Activated T-helper 1 cell treated with anti-CD3 and anti-CD28 coated beads, Interleukin-12 subunit alpha, Interleukin-12 subunit beta, Interleukin-2, Interleukin-4 antibody, amounts not matched to agents 30 ng/mL and 10 ng/mL and 1 ng/mL, durations not matched to agents 14 hours and 24 hours and 36 hours (primary cell): ENCODE data around the gene GNB5. TPM values are rescaled to one million over a fixed set of nuclear protein-coding genes. Genes with fewer than 3 reads are reported as not detected.
"Not testable (repeated sequence)": the region's sequence is repeated elsewhere in the genome, so short reads cannot be mapped to it uniquely, and the experiment has no call there.

ENCODE experiments used
- DNase-seq: peaks from one replicate; pipeline ENCODE4 v3.0.0; 2021; ENCODE audit warnings: low spot score
- H3K27ac Mint-ChIP-seq: one replicate; pipeline ENCODE4 v1.8.0; 2021; ENCODE audit warnings: mild to moderate bottlenecking, mixed read lengths
- H3K27me3 Mint-ChIP-seq: one replicate; pipeline ENCODE4 v1.8.0; 2022; ENCODE audit warnings: mild to moderate bottlenecking, moderate library complexity, mixed read lengths; ENCODE audit not compliant: insufficient read depth
- H3K36me3 Mint-ChIP-seq: one replicate; pipeline ENCODE4 v1.8.0; 2021; ENCODE audit warnings: low read depth, mixed read lengths
- H3K4me1 Mint-ChIP-seq: one replicate; pipeline ENCODE4 v1.8.0; 2021; ENCODE audit warnings: low read depth, mixed read lengths
- H3K4me3 Mint-ChIP-seq: one replicate; pipeline ENCODE4 v1.8.0; 2021; ENCODE audit warnings: mild to moderate bottlenecking, moderate library complexity, mixed read lengths
- H3K9me3 Mint-ChIP-seq: one replicate; pipeline ENCODE4 v1.8.0; 2021; ENCODE audit warnings: mixed read lengths
- intact Hi-C: fragments of 100-400 bp; cut with micrococcal nuclease; formaldehyde crosslinking; loops from one replicate; pipeline ENCODE4 v1.15.1; 2024
- total RNA-seq: library from RNA; stranded (reverse); gene quantifications from 2 replicates; pipeline ENCODE4 v1.2.3, GENCODE V29; 2022

The GNB5 gene
- total RNA-seq, 1 donor from 2014 or later: 17.0 TPM

DNA sequence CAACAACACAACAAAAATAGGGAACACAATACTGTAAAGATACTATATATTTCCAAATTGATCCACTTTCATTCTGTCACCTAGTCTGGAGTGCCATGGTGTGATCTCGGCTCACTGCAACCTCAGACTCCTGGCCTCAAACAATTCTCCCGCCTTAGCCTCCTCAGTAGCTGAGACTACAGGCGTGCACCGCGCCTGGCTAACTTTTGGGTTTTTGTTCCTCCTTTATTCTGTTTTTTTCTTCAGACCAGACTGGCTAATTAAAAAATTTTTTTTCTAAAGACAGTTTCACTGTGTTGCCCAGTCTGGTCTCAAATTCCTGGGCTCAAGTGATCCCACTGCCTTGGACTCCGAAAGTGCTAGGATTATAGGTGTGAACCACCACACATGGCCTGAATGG lies 84.0 kb downstream of the GNB5 start:
- Mint-ChIP-seq H3K9me3 (no peaks in the 10 kb centered on the region), H3K27me3 (peaks cover 16% of the 10 kb centered on the region), H3K4me3 (no peak overlapping the region), H3K27ac (no peak overlapping the region), H3K36me3 (no peaks in the 10 kb centered on the region), H3K4me1 (no peaks in the 10 kb centered on the region)
- intact Hi-C loops: no loop called here
- DNase-seq: no peak

DNA sequence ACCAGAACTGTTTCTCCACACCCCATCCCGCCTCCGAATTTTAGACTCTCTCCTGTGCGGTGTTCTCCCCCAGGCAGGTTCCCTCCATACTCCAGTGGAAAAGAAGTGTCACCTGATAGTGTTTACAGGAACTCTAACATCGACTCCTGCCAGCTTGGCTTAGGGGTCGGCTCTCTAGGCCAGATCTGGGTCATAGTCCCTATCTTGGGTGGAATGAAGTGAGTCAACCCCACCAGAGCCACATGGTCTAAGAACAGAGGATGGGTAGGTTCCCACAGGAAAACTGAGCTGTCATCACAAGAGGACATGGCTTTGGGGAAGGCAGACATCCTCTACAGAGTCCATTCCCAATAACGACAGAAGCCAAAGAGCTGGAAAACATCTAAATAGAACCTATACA lies 84.6 kb downstream of the GNB5 start:
- Mint-ChIP-seq H3K9me3 (no peaks in the 10 kb centered on the region), H3K36me3 (no peaks in the 10 kb centered on the region), H3K4me3 (no peak overlapping the region), H3K27me3 (peaks cover 16% of the 10 kb centered on the region), H3K27ac (no peak overlapping the region), H3K4me1 (no peaks in the 10 kb centered on the region)
- intact Hi-C loops: no loop called here
- DNase-seq: no peak

DNA sequence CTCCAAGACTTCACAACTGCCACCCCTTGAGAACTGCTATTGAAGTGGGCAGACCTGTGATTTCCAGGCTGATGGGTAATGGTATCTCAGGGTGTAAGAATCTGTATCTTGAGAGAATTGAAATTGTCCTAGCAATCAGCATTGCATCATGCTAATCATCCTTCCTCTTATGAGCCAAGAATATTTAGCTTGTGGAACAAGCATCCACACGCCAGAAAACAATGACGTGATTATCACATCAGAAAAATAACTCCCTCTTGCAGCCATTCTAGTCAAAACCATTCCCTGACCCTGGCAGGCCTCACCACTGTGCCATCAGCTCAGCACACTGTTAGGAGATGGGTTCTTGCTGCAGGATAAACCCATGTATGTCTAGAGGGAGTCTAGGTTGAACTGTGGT lies 85.3 kb downstream of the GNB5 start:
- peaks cover 16% of the 10 kb centered on the region for H3K27me3 Mint-ChIP-seq
- intact Hi-C loops: no loop called here
- no peak for DNase-seq
- H3K27ac Mint-ChIP-seq: no peak overlapping the region
- H3K4me3 Mint-ChIP-seq: no peak overlapping the region
- no peaks in the 10 kb centered on the region for H3K4me1 Mint-ChIP-seq
- no peaks in the 10 kb centered on the region for H3K9me3 Mint-ChIP-seq
- H3K36me3 Mint-ChIP-seq: no peaks in the 10 kb centered on the region

DNA sequence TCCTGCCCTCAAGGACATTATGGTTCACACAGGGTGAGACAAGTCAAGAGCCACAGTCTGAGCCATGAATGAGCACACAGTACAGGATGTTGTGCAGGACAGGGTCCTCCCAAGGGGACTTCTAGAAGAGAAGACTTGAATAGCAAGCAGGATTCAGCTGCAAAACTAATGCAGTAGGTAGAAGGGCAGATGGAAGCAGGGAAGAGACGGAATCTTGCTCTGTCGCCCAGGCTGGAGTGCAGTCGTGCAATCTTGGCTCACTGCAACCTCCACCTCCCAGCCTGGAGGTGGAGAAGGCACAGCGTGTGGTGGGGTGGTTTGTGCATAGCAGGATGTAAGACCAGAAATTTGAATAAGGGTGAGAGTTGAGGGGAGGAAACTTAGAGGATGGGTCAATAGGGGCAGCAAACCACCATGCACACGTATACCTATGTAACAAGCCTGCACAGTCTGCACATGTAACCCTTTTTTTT lies 86.6 kb downstream of the GNB5 start:
- H3K27ac Mint-ChIP-seq: no peak overlapping the region
- H3K9me3 Mint-ChIP-seq: no peaks in the 10 kb centered on the region
- no peak for DNase-seq
- H3K36me3 Mint-ChIP-seq: no peaks in the 10 kb centered on the region
- H3K27me3 Mint-ChIP-seq: peaks cover 7% of the 10 kb centered on the region
- intact Hi-C loops: no loop called here
- no peak overlapping the region for H3K4me3 Mint-ChIP-seq
- H3K4me1 Mint-ChIP-seq: no peaks in the 10 kb centered on the region

DNA sequence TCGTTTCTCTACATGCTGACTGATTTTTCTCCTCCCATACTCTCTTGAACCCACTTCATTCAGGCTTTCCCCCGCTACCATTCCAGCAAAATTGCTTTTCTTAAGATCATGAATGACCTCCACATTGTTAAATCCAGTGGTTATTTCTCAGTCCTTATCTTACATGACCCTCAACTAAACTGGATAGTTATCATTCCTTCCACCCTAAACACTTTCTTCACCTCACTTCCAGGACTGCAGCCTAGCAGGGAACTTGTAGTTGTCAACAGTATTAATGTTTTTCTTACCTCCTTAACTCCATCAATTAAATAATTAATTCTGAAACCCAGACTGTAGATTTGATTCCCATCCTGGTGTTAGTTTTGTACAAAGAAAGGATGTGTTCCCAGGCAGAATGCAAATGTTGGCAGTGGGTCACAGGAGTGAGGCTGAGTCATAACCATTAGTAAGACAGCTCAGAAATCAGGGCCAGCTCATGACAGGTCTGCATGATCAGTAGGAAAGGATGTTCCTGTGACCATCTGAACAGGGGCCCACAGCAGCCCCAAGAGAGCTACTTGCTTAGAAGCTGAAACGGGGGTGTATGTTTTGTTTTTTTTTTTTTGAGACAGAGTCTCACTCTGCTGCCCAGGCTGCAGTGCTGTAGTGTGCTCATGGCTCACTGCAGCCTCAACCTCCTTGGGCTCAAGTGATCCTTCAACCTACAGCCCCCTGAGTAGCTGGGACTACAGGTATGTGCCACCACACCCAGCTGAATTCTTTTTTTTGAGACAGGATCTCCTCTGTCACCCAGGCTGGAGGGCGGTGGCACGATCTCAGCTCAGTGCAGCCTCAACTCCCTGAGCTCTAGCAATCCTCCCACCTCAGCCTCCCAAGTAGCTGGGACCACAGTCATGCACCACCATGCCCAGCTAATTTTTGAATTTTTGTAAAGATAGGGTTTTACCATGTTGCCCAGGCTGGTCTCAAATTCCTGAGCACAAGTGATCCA lies 87.7 kb downstream of the GNB5 start:
- no peak overlapping the region for H3K4me3 Mint-ChIP-seq
- H3K36me3 Mint-ChIP-seq: no peaks in the 10 kb centered on the region
- no peak for DNase-seq
- H3K9me3 Mint-ChIP-seq: no peaks in the 10 kb centered on the region
- H3K27me3 Mint-ChIP-seq: peaks cover 9% of the 10 kb centered on the region
- H3K27ac Mint-ChIP-seq: no peak overlapping the region
- intact Hi-C loops: no loop called here
- no peaks in the 10 kb centered on the region for H3K4me1 Mint-ChIP-seq

DNA sequence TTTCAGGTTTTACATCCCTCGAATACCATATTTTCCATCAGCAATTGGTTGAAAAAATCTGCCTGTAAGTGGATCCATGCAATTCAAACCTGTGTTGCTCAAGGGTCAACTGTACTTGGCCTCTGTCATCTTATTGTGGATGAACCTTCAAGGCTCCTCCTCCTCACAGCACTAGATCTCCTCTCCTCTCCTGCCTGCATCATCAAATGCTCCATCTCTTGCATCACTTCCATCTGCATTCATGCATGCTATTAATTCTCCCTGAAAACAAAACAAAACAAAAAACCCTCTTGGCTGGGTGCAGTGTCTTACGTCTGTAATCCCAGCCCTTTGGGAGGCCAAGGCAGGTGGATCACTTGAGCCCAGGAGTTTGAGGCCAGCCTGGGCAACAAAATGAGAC lies 88.7 kb downstream of the GNB5 start:
- no peak overlapping the region for H3K27ac Mint-ChIP-seq
- no peaks in the 10 kb centered on the region for H3K4me1 Mint-ChIP-seq
- no peak for DNase-seq
- no peaks in the 10 kb centered on the region for H3K36me3 Mint-ChIP-seq
- H3K4me3 Mint-ChIP-seq: no peak overlapping the region
- intact Hi-C loops: no loop called here
- H3K9me3 Mint-ChIP-seq: no peaks in the 10 kb centered on the region
- H3K27me3 Mint-ChIP-seq: peaks cover 11% of the 10 kb centered on the region

DNA sequence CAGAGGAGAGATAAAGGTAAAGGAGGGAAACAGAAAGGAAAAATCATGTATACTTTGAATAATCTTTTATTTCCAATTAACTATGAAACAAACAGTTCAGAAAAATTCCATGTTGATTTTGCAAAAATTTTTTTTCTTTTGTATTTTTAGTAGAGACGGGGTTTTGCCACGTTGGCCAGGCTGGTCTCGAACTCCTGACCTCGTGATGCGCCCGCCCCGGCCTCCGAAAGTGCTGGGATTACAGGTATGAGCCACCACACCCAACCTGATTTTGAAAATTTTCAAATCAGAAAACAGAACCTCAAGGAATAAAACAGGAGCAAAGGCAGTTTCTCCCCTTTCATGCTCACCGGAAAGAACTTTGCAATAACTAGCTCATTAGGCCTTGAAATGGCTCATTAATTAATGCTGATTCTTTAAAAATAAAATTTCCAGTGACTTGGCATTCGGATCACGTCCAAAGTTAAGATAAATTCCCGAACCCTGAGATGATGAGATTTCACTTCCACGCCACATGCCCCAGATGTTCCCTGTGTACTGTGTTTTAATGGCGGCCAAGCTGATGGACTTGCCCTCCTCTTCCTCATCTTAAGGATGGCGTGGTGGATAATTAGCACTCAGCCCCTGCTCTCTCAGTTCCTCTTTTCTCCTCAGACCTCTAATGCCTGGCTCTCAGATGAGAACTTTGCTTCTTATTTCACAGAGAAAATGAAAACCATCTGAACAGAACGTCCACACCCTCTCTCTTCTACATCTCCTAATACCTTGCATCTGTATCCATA lies 89.5 kb downstream of the GNB5 start:
- no peak for DNase-seq
- Mint-ChIP-seq H3K4me1 (no peaks in the 10 kb centered on the region), H3K36me3 (no peaks in the 10 kb centered on the region), H3K27me3 (peaks cover 12% of the 10 kb centered on the region), H3K27ac (no peak overlapping the region), H3K4me3 (no peak overlapping the region), H3K9me3 (no peaks in the 10 kb centered on the region)
- intact Hi-C loops: no loop called here

DNA sequence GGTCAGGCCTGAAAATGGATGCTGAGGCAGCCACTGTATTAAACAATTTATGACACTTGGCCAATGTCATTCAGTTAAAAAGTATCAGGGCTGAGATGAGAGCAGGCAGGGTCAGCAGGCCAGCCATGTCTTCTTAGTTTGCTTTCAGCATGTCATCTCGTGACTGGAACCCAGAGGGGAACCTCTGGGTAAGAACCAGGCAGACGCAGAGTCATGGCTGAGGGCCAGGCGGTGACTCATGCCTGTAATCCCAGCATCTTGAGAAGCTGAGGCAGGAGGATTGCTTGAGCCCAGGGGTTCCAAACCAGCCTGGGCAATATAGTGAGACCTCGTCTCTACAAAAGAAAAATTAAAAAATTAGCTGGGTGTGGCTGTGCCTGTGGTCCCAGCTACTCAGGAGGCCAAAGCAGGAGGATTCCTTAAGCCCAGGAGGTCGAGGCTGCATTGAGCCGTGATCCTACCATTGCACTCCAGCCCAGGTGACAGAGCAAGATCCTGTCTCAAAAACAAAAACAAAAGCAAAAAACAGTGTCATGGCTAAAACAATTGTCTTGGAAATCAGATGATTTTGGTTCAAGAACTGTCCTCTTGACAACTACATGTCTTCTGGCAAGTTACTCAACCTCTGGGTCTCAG lies 90.3 kb downstream of the GNB5 start:
- Mint-ChIP-seq H3K4me1 (no peaks in the 10 kb centered on the region), H3K4me3 (no peak overlapping the region), H3K9me3 (no peaks in the 10 kb centered on the region), H3K36me3 (no peaks in the 10 kb centered on the region), H3K27ac (no peak overlapping the region), H3K27me3 (peaks cover 10% of the 10 kb centered on the region)
- no peak for DNase-seq
- intact Hi-C loops: no loop called here

DNA sequence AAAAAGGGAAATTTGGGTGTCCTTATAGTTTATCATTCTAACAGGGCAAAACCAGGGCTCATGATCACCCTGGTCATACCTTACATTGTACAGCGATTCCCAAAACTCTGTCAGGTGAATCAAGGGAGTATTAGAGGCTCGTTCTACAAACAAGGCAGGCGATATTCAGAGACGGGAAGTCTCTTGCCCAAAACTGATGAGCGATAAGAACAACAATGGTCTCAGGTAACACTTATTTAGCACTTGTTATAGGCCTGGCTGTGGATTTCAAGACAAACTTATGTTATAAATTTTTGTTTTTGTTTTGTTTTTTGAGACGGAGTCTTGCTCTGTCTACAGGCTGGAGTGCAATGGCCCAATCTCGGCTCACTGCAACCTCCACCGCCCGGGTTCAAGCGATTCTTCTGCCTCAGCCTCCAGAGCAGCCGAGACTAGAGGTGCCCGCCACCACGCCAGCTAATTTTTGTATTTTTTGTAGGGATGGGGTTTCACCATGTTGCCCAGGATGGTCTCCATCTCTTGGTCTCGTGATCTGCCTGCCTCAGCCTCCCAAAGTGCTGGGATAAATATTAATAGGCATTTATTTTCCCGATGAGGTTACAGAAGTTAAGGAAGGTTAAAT lies 91.4 kb downstream of the GNB5 start:
- Mint-ChIP-seq H3K4me3 (no peak overlapping the region), H3K27ac (no peak overlapping the region), H3K27me3 (peaks cover 10% of the 10 kb centered on the region), H3K36me3 (no peaks in the 10 kb centered on the region), H3K9me3 (no peaks in the 10 kb centered on the region), H3K4me1 (no peaks in the 10 kb centered on the region)
- intact Hi-C loops: no loop called here
- DNase-seq: no peak

DNA sequence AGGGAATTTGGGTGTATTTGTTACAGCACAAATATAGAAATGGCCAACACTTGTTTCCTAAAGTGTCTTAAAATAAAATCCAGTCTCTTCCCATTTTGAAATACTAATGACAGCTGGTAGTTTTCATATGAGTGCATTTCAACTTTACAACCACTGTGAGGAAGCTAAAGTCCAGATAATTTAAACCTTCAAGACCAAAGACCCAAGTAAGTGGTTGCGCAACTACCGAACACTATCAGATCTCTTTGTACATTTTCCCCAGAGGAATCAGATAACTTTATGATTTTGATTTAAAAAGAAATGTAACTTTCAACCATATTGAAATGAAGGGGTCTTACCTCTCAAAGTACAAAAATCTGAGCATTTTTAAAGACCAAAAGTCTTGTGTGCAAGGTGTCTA lies 92.9 kb downstream of the GNB5 start:
- DNase-seq: no peak
- no peaks in the 10 kb centered on the region for H3K36me3 Mint-ChIP-seq
- H3K27me3 Mint-ChIP-seq: peaks cover 11% of the 10 kb centered on the region
- intact Hi-C loops: no loop called here
- H3K27ac Mint-ChIP-seq: no peak overlapping the region
- H3K9me3 Mint-ChIP-seq: no peaks in the 10 kb centered on the region
- H3K4me3 Mint-ChIP-seq: no peak overlapping the region
- H3K4me1 Mint-ChIP-seq: no peaks in the 10 kb centered on the region

DNA sequence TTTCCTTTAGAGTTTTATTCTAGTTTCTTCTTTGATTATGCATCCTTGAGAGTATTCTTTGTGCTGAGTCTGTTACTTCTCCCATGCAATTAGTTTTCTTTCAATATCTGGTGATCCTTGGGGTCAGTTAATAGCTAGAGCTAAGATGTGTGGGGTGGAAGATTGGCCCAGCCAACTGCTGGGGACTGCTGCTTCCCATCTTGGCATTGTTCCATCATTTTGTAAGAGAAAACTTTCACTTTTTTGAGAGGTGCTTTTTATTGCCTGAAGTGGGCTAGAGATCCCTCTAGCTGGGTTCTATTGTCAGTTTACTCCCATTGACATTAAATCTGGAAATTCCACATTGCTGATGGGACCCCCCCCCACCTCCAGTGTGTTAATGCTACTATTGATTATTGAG lies 94.0 kb downstream of the GNB5 start:
- Mint-ChIP-seq H3K4me3 (no peak overlapping the region), H3K9me3 (no peaks in the 10 kb centered on the region), H3K27ac (no peak overlapping the region), H3K27me3 (peaks cover 12% of the 10 kb centered on the region), H3K36me3 (no peaks in the 10 kb centered on the region), H3K4me1 (no peaks in the 10 kb centered on the region)
- intact Hi-C loops: no loop called here
- no peak for DNase-seq

DNA sequence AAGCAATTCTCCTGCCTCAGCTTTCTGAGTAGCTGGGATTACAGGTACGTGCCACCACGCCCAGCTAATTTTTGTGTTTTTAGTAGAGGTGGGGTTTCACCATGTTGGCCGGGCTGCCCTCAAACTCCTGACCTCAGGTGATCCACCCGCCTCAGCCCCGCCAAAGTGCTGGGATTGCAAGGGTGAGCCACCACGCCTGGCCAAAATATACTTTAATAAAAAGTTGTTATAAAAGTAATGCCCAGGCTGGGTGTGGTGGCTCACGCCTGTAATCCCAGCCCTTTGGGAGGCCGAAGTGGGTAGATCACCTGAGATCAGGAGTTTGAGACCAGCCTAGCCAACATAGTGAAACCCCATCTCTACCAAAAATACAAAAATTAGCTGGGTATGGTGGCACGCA lies 94.7 kb downstream of the GNB5 start:
- H3K9me3 Mint-ChIP-seq, H3K36me3 Mint-ChIP-seq, H3K4me3 Mint-ChIP-seq, H3K4me1 Mint-ChIP-seq, intact Hi-C loops, DNase-seq, H3K27ac Mint-ChIP-seq: not testable (repeated sequence)
- peaks cover 12% of the 10 kb centered on the region for H3K27me3 Mint-ChIP-seq
